A673 (cell line): Measurements from ENCODE around the gene TRIL. TPM values are rescaled to one million over a fixed set of nuclear protein-coding genes. Genes with fewer than 3 reads are reported as not detected.

Experiments
- BruUV-seq: library from RNA; stranded (reverse); fragments of 400-500 nt; replicated peaks from 2 replicates; lab custom pipeline; 2021; lab: Mats Ljungman, UMichigan
- CTCF ChIA-PET: fragments of 300-600 bp; sonication (Branson Sonifier 250); formaldehyde crosslinking; loops from one replicate; lab custom pipeline; 2022; ENCODE audit warnings: antibody characterized with exemption; lab: Charles Lee
- POLR2A ChIA-PET: fragments of 300-600 bp; sonication (Branson Sonifier 250); formaldehyde crosslinking; loops from one replicate; lab custom pipeline; 2022; ENCODE audit warnings: antibody characterized with exemption; ENCODE audit not compliant: low non-redundant PET; lab: Charles Lee
- DNase-seq: peaks from one replicate; pipeline ENCODE4 v3.0.0-alpha.2; 2015; ENCODE audit warnings: low spot score
- H3K27ac ChIP-seq: fragments of 200-600 bp; sonication (generic); 2 replicates; pipeline ENCODE4 v1.5.1; 2016; ENCODE audit warnings: mixed run types, low read depth, mild to moderate bottlenecking, mixed read lengths, antibody characterized with exemption, low read length; ENCODE audit not compliant: poor library complexity, severe bottlenecking
- H3K27me3 ChIP-seq: fragments of 200-600 bp; sonication (generic); replicated peaks from 2 replicates; pipeline ENCODE4 v1.6.1; 2017; ENCODE audit warnings: mixed run types, low read depth, mild to moderate bottlenecking, mixed read lengths, antibody characterized with exemption, low read length; ENCODE audit not compliant: insufficient read depth, poor library complexity
- H3K36me3 ChIP-seq: fragments of 200-600 bp; sonication (generic); 2 replicates; pipeline ENCODE4 v1.6.1; 2016; ENCODE audit warnings: mixed run types, mild to moderate bottlenecking, mixed read lengths, antibody characterized with exemption, low read length; ENCODE audit not compliant: insufficient read depth, poor library complexity, severe bottlenecking
- H3K4me1 ChIP-seq: fragments of 200-600 bp; sonication (generic); 2 replicates; pipeline ENCODE4 v1.6.1; 2017; ENCODE audit warnings: mixed run types, mild to moderate bottlenecking, mixed read lengths, antibody characterized with exemption, low read length; ENCODE audit not compliant: insufficient read depth, poor library complexity, severe bottlenecking
- H3K4me3 ChIP-seq: fragments of 200-600 bp; sonication (generic); 2 replicates; pipeline ENCODE4 v1.5.1; 2016; ENCODE audit warnings: low read depth, mixed run types, mild to moderate bottlenecking, mixed read lengths, low read length; ENCODE audit not compliant: poor library complexity, severe bottlenecking
- H3K9me3 ChIP-seq: fragments of 200-600 bp; sonication (generic); 2 replicates; pipeline ENCODE4 v1.6.1; 2016; ENCODE audit warnings: mixed run types, low read depth, mild to moderate bottlenecking, mixed read lengths, antibody characterized with exemption, low read length; ENCODE audit not compliant: poor library complexity, severe bottlenecking
- EZH2 ChIP-seq: fragments of 200-600 bp; sonication (generic); IDR thresholded peaks from 2 replicates; pipeline ENCODE4 v1.6.1; 2017; ENCODE audit warnings: borderline replicate concordance, low read depth, mild to moderate bottlenecking, mixed read lengths, antibody characterized with exemption, low read length; ENCODE audit not compliant: poor library complexity, severe bottlenecking
- intact Hi-C: fragments of 100-400 bp; cut with micrococcal nuclease; formaldehyde crosslinking; loops from one replicate; pipeline ENCODE4 v1.10.0; 2022; ENCODE audit not compliant: unreplicated experiment
- total RNA-seq: library from RNA; stranded (reverse); gene quantifications from 2 replicates; pipeline ENCODE4 v1.2.3, GENCODE V29; 2021
- TF ChIP-seq, protein P1 (sequence below): fragments of 300-800, 200-600 bp; sonication (generic); conservative IDR thresholded peaks from 2 replicates; pipeline ENCODE4 v1.5.1; 2017; ENCODE audit warnings: low read depth, mild to moderate bottlenecking, antibody characterized with exemption, low read length, moderate library complexity, mixed read lengths

Gene TRIL
- total RNA-seq, 1 experiment from 2014 or later, result 4.8 TPM

GRCh38 chr7:28904578-28905048 is 53.5 kb downstream of the TRIL start:
- no peak overlapping the region for H3K27ac ChIP-seq
- H3K4me3 ChIP-seq, result no peak overlapping the region
- no peak for TF ChIP-seq EZH2
- TF ChIP-seq, protein P1, sequence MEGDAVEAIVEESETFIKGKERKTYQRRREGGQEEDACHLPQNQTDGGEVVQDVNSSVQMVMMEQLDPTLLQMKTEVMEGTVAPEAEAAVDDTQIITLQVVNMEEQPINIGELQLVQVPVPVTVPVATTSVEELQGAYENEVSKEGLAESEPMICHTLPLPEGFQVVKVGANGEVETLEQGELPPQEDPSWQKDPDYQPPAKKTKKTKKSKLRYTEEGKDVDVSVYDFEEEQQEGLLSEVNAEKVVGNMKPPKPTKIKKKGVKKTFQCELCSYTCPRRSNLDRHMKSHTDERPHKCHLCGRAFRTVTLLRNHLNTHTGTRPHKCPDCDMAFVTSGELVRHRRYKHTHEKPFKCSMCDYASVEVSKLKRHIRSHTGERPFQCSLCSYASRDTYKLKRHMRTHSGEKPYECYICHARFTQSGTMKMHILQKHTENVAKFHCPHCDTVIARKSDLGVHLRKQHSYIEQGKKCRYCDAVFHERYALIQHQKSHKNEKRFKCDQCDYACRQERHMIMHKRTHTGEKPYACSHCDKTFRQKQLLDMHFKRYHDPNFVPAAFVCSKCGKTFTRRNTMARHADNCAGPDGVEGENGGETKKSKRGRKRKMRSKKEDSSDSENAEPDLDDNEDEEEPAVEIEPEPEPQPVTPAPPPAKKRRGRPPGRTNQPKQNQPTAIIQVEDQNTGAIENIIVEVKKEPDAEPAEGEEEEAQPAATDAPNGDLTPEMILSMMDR, result no peak
- H3K9me3 ChIP-seq, result no peaks in the 10 kb centered on the region
- no TSS peak for BruUV-seq
- intact Hi-C loops, result no loop called here
- DNase-seq, result no peak
- H3K27me3 ChIP-seq, result no peaks in the 10 kb centered on the region
- no peaks in the 10 kb centered on the region for H3K36me3 ChIP-seq
- CTCF ChIA-PET, result no interaction called here
- POLR2A ChIA-PET, result no interaction called here
- H3K4me1 ChIP-seq, result no peaks in the 10 kb centered on the region

DNA sequence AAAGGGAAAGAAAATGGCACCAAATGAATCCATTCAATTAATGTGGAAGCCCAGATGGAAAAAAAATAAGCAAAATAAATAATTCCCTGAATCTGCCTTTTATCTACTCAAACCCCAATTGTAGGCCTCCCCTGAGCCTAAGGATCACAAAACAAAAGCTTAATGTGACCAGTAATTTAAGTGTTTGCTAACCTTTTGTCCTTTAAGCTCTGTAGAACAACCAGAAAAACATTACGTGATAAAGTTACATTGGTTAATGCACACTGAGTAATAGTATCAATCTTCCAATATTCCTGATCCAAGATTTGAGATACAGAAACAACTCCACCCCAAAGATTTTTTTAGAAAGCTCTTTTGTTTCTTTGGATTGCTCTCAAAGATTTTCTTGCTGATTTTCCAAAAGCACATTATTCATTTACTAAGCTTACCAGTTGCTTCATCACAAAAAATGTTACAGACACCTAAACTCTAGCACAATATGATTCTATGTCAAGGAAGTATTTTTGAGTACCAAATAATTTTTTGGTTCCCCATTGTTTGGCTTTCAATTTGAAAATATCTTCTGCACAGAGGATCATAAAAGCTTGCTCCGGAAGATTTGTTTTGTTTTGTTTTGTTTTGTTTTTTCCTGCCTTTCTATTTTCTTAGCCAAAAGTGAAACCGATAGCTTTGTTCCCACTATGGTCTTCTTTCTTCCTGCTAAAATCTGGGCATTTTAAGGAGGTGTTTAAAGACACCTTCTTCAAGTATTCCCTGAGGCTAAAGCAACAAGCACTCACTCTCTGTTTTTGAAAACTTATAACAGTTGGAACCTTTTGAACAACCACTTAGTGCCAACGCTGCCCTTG is 54.2 kb downstream of the TRIL start:
- no TSS peak for BruUV-seq
- intact Hi-C loops, result no loop called here
- Histone ChIP-seq H3K9me3 (no peaks in the 10 kb centered on the region), H3K36me3 (no peaks in the 10 kb centered on the region), H3K27me3 (no peaks in the 10 kb centered on the region), H3K4me1 (no peaks in the 10 kb centered on the region), H3K27ac (no peak overlapping the region), H3K4me3 (no peak overlapping the region)
- POLR2A ChIA-PET, result no interaction called here
- CTCF ChIA-PET, result no interaction called here
- TF ChIP-seq EZH2, result no peak
- TF ChIP-seq, protein P1, result no peak
- no peak for DNase-seq

Other genes with a start within 250 kb of the TRIL start
- gene CPVL, start 188.2 kb upstream of the TRIL start, total RNA-seq, result 72.3 and 75.9 TPM in 2 replicates
- gene CHN2, start 236.4 kb upstream of the TRIL start, total RNA-seq, result 61.2 and 64.3 TPM in 2 replicates